GM18508 (cell line): Measurements from ENCODE around the gene TRABD2B.

Experiments
- ATAC-seq: cut with Tn5 transposase; IDR thresholded peaks from one replicate; pipeline ENCODE4 v1.9.1; 2021; ENCODE audit warnings: moderate number of reproducible peaks; ENCODE audit not compliant: insufficient read depth, unreplicated experiment

TRABD2B gene

DNA sequence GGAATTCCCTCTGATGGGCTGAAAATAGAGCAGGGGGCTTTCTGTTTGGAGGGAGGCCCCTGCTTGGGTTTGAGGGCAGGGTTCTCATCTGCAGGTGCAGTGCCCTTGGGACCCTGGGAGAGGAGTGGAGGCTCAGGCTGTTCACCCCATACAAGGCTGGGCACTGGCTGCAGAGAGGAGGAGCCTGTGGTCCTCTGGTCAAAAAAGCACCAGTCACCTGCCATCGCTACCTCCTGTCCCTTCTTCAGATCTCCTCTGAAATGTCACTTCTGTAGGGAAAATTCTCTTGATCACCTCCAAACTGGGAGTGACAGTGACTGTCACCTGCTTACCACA, 108.9 kb downstream of the TRABD2B start:
- ATAC-seq: no peak

DNA sequence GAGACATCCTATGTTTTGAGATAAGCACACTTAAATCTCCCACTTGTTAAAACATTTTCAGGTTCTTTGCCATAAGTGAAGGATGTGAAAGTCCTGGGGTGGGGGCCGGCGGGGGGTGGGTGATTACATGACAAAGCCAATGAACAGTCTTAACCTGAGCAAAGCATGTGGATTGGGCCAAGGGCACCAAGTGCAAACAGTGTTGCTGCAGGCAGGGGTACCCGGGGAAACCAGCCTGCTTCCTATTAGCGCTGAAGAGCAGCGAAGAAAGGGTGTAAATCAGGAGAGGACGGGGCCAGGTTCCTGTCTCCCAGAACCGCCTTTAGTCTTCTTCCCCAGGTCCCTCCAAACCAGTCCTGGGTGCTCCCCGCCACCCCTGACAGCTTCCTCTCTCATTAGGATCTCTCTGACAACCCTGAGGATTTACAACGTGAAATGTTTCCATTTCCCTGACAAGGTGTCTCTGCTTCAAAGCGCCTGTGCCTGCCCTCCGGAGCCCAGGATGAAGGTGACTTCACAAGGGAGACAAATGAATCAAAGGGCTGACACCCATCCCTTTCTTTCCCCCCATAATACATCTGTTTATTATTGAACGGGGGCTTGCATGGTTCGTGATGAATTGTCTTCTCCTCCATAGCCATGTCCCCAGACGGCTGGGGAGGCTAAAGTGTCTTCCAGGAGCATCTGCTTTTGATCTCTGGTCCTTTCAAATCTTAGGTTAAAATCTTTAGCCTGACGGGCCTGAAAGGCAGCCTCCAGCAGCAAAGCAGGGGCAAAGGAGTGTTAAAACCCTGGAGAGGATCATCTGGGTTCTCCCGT, 109.5 kb downstream of the TRABD2B start:
- ATAC-seq: no peak

DNA sequence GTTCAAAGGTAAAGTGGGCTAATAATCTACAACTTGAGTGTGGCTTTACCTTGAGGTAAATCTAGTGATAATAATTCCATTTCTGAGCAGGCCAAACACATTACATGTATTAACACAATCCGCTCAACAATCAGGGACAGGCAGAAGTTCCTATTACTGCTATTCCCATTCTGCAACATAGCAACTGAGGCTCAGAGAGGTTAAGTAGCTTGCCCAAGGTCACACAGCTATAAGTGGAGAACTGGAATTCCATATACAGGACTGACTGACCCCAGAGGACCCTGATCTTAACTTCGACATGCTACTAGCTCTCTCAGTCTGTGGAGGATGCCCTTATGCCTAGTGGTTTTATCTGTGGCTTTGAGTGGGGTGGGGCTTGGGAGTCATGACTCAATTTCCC, 110.1 kb downstream of the TRABD2B start:
- no peak for ATAC-seq

DNA sequence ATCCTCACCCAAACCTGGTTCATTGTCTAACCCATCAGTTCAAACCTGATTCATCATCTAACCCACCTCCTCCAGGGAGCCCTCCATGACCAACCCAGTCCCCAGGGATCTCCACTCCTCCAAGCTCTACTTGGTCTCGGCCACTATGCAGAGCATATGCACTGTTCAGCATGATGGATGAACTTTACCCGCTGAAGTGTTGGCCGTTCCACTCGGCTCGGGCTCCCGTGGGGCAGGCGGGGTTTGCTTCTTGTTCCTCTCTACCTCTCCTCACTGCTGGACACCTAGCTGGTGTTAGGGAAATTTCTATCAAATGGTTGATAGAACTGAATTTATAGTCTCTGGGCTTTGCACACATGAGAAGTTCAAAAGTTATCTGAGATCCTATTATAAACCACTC, 111.0 kb downstream of the TRABD2B start:
- no peak for ATAC-seq

DNA sequence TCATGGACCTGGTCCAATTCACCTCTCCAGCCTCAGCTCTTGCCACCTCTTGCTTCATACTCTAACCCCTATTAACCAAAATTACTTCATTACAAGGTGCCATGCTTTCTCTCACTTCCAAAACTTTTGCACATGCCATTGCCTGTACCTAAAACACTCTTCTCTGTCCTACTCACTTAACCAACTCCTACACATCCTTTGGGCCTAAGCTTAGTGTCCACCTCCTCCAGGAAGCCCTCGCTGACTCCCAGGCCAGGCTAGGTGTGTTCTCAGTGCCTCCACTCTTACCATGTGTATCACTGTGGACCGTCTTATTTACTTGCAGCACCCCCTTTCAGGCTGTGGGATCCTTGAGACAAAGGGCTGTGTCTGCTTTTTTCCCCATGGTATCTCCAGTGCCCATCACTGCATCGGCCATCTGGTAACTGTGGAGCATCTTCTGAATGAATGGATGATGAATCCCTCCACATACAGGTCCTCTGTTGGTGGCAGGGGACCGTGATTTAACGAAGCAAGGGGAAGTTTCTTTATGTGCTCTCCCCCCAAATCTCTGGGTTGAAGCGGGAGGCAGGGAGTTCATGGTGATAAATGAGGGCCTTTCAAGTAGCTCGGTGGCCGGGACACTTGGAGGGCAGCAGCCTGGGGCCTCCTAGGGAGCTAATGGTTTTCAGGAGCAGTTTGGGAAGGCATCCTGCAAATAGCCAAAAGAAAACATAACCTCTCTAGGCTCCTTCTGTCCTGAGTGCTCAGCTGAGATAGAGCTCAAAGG, 111.9 kb downstream of the TRABD2B start:
- no peak for ATAC-seq

DNA sequence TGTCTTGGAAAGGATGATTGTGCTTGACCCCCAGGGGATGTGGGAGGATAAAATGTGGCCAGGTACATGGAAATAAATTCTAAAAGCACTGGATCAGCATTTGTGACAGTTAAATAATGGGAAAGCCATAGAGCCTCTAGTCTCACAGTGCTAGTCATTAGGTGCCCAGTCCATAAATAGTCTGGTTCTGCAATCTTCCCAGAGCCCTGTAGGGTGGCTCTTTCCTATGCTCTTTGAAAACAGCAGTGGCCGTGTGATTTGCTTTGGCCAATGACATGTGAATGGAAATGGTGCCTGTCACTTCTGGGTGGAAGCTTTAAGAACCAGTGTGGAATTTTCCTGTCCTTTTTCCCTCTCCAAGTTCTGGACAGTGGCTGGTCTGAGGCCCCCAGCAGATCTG, 113.2 kb downstream of the TRABD2B start:
- no peak for ATAC-seq

DNA sequence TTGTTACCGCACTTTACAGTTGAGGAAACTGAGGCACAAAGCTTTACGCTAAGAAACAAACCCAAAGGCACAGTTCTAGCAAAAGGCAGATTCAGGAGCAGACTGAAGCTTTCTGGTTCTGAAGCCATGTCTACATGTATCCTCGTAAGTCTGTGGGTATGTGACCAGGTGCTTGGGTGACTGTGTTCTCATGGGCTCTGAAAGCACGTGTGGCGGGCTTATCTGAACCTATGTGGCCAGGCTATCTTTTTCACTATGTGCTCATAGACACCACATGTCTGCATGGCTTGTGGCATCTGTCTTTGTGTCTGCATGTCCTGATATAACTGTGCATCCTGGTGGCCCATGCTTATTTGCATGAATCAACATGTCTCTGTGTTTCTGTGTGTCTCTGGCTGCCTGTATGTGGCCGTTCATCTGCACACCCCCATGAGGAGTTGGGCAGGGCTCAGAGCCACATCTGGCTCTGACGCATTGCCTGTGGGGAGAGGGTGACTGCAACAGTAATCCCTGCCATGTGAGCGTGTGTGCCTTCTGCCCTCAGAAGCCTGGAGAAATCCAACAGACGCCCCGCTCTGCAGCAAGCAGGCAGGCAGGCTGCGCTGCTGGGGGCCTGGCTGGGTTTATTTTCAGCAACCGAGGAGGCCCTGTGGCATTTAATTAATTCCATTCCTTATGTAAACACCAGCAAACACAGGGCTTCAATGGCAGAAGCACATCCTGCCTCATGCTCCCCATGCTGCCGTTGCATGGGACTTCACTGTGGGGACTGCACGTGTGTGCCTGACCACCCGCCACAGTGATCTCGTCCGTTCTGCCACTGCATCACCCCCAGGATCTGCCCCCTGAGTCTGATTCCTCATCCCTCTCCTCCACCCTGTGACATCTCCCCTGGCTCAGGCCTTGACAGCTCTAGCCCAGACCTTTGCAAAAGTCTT, 115.4 kb downstream of the TRABD2B start:
- no peak for ATAC-seq

DNA sequence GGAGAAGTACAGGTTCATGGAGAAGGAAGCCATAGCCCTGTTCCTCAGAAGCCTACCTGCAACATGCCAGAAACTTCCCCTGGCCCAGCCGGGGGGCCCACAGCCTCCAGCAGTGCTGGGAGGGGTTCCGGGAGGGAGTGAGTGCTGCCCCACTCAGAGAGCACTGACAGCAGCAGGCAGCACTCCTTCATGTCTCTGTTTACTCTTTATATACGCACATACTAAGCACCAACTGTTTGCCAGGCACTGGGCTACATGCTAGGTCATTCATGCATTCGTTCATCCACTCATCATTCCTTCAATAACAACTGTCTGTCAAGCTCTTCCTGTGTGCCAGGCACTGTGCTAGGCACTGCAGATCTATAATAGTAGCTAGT, 120.6 kb downstream of the TRABD2B start:
- no peak for ATAC-seq

DNA sequence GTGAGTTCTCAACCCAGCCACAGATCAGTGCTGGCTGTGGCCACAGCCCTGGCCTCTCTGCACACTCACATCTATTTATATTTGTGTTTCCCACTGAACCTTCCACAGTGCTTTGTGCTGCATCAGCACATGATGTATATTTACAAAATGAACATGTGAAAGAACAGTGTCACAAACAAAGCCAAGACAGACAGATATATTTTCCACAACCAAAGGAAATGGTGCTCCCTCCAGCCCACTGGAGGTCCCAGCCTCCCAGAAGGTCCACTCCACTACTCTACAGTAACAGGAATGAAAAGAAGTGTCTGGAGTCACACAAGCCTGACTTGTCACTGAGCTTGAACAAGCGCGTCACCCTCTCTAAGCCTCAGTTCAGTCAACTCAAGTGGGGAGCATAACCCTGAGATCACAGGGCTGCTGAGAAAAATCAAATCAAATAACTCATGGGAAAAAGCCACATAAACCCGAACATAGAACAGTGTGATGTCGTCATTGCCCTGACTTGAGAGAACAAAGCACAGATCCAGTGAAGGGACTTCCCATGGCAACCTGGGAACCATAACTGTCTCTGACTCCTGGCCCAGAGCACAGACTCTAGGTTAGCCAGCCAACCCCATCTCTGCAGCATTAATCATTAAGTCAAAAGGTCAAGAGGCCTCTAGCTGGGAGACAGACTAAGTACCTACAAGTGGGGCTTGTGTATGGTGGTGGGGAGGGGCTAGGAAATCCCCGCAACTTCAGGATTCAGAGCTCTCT, 121.2 kb downstream of the TRABD2B start:
- ATAC-seq: no peak

DNA sequence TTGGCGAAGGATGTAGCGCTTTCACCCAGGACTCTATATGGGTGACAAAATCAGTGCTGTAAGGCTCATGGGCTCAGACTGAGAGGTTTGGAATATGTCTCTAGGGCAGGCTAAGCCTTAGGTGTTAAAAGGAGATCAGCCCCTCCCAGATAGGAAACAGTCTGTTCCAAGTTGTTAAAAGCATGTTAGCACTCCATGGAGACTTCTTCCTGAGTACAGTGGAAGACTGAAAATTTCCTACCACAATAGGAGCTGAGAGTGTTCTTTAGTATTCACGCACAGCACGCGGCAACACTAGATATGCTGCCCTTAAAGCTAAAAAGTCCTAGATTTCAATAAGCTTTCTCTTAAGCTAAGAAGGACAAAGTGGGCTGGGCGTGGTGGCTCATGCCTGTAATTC, 122.1 kb downstream of the TRABD2B start:
- no peak for ATAC-seq

DNA sequence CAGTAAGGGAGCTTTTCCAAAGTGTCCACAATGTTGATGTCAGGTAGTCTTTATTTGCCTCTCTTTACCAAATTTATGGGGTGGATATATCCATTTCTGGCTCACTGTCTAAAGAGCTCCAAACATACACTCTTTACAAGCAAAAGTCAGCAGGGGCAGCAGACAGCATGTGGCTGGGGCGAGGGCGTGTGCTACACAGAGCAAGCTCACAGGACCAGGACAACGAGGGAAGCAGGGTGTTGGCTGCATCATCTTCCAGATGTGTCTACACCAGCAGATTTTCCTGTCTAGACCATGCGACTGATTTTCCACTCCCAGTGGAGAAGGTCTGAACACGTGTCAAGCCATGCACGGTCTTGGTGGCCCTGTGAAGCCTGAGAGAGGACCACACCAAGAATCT, 123.8 kb downstream of the TRABD2B start:
- ATAC-seq: no peak

DNA sequence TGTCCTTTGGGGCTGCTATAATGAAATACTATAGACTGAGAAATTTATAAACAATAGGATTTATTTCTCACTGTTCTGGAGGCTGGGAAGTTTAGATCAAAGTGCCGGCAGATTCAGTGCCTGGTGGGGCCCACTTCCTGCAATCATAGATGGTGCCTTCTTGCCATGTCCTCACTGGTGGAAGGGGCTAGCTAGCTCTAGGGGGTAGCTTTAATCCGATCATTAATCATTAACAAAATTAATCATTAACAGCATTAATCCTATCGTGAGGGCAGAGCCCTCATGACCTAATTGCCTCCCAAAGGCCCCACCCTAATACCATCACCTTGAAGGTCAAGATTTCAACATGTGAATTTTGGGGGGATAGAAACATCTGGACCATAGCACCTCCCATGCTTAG, 124.3 kb downstream of the TRABD2B start:
- no peak for ATAC-seq

DNA sequence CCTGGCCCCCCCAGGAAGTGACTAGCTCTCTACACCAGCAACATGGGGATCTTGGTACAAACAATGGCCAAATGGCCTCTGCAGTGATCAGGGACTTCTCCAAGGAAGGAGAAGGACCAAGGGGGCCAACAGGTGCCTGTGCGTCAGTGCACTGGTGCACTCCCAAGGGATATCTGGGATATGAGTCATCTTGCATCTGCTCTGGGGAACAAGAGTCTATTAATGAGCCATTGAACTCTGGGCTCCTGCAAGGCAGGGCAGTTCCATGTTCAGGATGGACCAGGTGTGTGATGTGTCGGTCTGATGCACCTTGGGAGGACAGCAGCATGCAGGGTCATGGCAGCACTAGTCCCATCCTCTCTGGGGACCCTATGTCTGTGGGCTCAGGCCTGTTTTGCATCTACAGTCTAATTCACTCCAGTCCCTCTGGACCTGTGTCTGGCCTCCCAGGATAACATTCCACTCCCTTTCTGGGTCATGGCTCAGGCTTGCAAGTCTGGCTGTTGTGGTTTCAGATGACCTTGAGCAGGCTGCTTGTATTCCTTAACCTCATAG, 125.3 kb downstream of the TRABD2B start:
- ATAC-seq: no peak

DNA sequence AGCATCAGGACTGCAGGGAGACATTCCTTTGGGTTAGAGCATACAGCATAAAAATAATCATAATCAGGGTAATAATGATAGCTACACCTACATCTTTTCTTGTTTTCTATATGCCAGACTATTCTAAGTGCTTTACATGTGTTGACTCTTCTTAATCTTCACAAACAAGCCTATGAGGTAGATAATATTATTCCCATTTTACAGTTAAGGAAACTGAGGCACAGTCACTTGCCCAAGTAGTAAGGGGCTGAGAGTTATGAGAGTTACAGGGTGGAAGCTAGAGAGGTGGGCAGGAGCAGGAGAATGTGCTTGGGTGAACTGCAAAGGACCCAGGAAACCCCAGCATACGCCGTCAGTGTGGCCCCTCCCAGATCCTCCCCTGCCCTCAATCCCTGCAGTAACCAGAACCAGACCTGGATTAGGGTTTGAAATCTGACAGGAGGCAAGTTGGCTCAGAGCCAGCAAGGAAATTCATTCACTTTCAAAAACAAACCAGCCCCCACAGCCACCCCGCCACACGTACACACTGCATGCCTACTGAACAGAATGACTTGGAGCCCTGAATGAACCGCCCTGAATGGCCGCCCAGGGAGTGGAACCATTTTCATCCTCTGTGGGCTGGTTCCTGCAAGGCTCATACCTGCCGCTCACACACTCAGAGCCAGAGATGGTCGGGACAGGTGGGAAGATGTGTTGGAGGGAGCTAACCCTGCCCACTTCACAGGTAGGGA, 126.1 kb downstream of the TRABD2B start:
- ATAC-seq: no peak

DNA sequence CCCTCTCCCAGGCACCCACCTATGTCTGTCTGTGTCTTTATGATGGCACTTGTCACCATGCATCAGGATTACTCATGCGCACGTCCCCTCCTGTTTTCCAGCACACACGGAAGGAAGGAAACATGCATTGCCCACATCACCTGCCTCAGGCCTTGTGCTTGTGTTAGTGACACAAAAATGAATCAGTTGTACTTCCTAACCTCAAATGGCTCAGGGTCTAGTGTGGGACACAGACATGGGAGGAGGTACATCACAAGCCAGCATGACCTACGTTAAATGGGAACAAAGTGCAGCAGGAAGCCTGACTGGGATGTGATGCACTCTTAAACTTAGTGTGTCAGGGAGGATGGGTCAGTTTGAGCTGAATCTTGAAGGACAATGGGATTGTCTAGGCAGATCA, 126.7 kb downstream of the TRABD2B start:
- ATAC-seq: no peak

DNA sequence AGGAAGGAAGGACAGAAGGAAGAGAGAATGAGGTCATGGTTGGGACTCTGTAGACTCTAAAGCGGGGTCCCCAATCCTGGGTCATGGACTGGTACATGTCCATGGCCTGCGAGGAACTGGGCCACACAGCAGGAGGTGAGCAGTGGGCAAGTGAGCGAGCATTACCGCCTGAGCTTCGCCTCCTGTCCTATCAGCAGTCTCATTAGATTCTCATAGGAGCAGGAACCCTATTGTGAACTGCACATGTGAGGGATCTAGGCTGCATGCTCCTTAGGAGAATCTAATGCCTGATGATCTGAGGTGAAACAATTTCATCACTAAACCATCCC, 128.9 kb downstream of the TRABD2B start:
- no peak for ATAC-seq

DNA sequence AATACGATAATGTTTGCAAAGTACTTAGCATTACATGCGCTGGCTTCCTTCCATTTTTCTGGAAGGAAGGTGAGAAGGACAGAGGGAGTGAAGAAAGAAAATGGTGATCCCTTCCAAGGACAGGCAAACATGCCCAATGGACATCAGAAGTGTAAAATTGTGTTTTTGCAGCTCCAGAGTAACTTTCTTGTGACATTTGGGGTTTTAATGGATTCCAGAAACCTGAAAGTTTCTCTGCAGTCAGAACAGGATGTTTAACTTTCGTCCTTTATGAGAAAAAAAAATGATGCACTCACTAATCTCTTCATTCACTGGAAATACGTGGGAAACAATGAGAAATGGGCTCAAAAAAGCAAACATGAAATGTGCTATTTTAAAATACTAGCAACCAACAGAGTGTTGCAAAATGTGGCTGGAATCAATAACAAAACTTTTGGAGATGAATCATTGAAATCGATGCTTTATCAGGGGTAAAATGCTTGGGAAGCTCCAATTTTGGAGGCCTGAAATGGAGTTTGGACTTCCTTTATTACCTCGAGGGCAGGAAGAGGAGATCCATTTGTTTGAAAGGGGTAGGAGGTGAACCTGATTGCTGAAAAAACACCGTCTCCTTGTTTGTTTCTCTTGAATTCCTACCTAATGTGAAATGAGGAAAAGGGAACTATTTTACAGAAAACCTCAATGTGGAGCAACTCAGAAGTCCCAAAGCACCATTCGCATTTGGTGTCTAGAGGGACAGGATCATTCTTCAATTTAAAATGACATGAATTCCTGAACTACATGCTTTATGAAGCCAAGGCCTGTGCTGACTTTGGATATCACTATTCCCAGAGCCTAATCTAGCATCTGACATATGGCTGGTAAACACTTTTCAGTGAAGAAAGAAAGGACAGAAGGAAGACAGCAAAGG, 129.5 kb downstream of the TRABD2B start:
- no peak for ATAC-seq
